Osteoblast (primary cell): Measurements from ENCODE around the gene NINJ1. TPM values are rescaled to one million over a fixed set of nuclear protein-coding genes. Genes with fewer than 3 reads are reported as not detected.
A peak's percentile ranks its signal among the peaks of the same experiment; 100 is the strongest.

Source experiments
- DNase-seq: peaks from one replicate; pipeline ENCODE4 v3.0.0; 2011; ENCODE audit warnings: low spot score, mixed read lengths; ENCODE audit not compliant: insufficient read length; ENCODE audit errors: missing footprints
- H2AFZ ChIP-seq: 2 replicates; pipeline ENCODE4 v1.6.0; 2011; ENCODE audit warnings: mild to moderate bottlenecking, low read length
- H3K27ac ChIP-seq: 2 replicates; pipeline ENCODE4 v1.5.1; 2011; ENCODE audit warnings: mild to moderate bottlenecking, low read depth, low read length, moderate library complexity
- H3K27me3 ChIP-seq: 2 replicates; pipeline ENCODE4 v1.6.0; 2012; ENCODE audit warnings: mild to moderate bottlenecking, control low read depth, inconsistent platforms, low read length, moderate library complexity; ENCODE audit not compliant: insufficient read depth
- H3K36me3 ChIP-seq: 2 replicates; pipeline ENCODE4 v1.5.1; 2011; ENCODE audit warnings: mild to moderate bottlenecking, low read length, control low read depth, moderate library complexity; ENCODE audit not compliant: insufficient read depth
- H3K4me1 ChIP-seq: 2 replicates; pipeline ENCODE4 v1.5.1; 2011; ENCODE audit warnings: mild to moderate bottlenecking, low read length, control low read depth, moderate library complexity; ENCODE audit not compliant: insufficient read depth
- H3K4me2 ChIP-seq: 2 replicates; pipeline ENCODE4 v1.6.0; 2011; ENCODE audit warnings: mild to moderate bottlenecking, low read length; ENCODE audit not compliant: insufficient read depth
- H3K4me3 ChIP-seq: fragments of 200-600 bp; sonication (generic); 3 replicates; pipeline ENCODE4 v1.5.1; 2012; ENCODE audit warnings: mild to moderate bottlenecking, low read length, inconsistent platforms; ENCODE audit not compliant: insufficient read depth
- H3K79me2 ChIP-seq: 2 replicates; pipeline ENCODE4 v1.6.0; 2012; ENCODE audit warnings: mild to moderate bottlenecking, low read length, control low read depth, inconsistent platforms; ENCODE audit not compliant: insufficient read depth
- H3K9me3 ChIP-seq: 2 replicates; pipeline ENCODE4 v1.5.1; 2011; ENCODE audit warnings: low read depth, low read length, control low read depth
- H4K20me1 ChIP-seq: 2 replicates; pipeline ENCODE4 v1.6.0; 2012; ENCODE audit warnings: mild to moderate bottlenecking, low read length, control low read depth; ENCODE audit not compliant: insufficient read depth
- total RNA-seq: library from RNA; depleted of rRNA; stranded (reverse); fragments of >200 nt; gene quantifications from 2 replicates; pipeline ENCODE4 v1.2.3, GENCODE V29; 2012
- TF ChIP-seq, protein P1 (sequence below): IDR thresholded peaks from 2 replicates; pipeline ENCODE4 v1.5.1; 2011; ENCODE audit warnings: mild to moderate bottlenecking, low read depth, low read length, moderate library complexity; ENCODE audit errors: extremely low read depth

Gene NINJ1
- total RNA-seq, 1 donor, result 34.7 TPM

DNA sequence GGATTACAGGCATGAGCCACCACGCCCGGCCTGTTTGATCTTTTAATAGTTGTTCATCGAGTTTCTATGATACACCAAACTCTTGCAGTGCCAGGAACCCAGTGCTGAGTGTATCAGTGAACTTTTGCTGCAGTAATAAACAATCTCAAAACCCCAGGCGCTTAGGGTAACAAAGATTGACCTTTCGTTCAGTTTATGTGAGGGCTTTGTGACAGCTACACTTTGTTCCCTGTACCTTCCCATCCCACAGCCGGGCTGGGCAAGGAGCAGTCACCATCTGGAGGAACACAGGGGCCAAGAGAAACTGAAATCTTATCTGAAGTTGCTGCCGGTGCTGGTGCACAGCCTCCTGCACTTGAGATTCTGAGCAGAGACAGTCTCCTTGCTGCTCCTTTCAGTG lies 32.6 kb upstream of the NINJ1 start:
- Histone ChIP-seq H4K20me1 (no peaks in the 10 kb centered on the region), H3K27me3 (peaks cover 2% of the 10 kb centered on the region), H2AFZ (no peak overlapping the region), H3K79me2 (no peaks in the 10 kb centered on the region), H3K4me1 (no peaks in the 10 kb centered on the region), H3K4me2 (no peak overlapping the region), H3K4me3 (no peak overlapping the region), H3K9me3 (no peaks in the 10 kb centered on the region), H3K36me3 (no peaks in the 10 kb centered on the region), H3K27ac (no peak overlapping the region)
- TF ChIP-seq, protein P1, sequence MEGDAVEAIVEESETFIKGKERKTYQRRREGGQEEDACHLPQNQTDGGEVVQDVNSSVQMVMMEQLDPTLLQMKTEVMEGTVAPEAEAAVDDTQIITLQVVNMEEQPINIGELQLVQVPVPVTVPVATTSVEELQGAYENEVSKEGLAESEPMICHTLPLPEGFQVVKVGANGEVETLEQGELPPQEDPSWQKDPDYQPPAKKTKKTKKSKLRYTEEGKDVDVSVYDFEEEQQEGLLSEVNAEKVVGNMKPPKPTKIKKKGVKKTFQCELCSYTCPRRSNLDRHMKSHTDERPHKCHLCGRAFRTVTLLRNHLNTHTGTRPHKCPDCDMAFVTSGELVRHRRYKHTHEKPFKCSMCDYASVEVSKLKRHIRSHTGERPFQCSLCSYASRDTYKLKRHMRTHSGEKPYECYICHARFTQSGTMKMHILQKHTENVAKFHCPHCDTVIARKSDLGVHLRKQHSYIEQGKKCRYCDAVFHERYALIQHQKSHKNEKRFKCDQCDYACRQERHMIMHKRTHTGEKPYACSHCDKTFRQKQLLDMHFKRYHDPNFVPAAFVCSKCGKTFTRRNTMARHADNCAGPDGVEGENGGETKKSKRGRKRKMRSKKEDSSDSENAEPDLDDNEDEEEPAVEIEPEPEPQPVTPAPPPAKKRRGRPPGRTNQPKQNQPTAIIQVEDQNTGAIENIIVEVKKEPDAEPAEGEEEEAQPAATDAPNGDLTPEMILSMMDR, result no peak
- no peak for DNase-seq

DNA sequence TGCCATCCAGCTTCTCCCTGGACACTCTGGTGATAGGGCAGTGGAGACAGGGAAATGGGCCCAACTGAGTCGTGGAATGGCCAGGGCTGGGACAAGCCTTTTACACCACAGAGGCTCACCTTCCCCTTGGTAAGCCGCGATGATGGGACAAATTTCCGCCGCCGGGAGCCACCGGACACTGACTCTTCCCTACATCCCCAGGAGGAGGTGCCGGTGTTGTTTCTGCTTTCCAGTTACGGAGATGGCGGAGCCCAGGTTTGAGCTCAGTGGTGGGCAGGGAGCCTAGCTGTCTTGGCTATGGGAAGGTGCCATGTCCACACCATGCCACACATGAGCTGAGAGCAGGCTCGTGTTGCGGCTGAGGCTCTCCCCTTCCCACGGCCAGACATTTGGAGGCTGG lies 30.0 kb upstream of the NINJ1 start:
- peaks cover 2% of the 10 kb centered on the region for H3K27me3 ChIP-seq
- H3K4me2 ChIP-seq, result no peak overlapping the region
- no peaks in the 10 kb centered on the region for H4K20me1 ChIP-seq
- peak; percentile 29 for DNase-seq
- H3K9me3 ChIP-seq, result no peaks in the 10 kb centered on the region
- TF ChIP-seq, protein P1, result no peak
- H2AFZ ChIP-seq, result no peak overlapping the region
- no peak overlapping the region for H3K27ac ChIP-seq
- H3K79me2 ChIP-seq, result no peaks in the 10 kb centered on the region
- H3K4me1 ChIP-seq, result peaks cover 5% of the 10 kb centered on the region
- no peak overlapping the region for H3K4me3 ChIP-seq
- no peaks in the 10 kb centered on the region for H3K36me3 ChIP-seq

DNA sequence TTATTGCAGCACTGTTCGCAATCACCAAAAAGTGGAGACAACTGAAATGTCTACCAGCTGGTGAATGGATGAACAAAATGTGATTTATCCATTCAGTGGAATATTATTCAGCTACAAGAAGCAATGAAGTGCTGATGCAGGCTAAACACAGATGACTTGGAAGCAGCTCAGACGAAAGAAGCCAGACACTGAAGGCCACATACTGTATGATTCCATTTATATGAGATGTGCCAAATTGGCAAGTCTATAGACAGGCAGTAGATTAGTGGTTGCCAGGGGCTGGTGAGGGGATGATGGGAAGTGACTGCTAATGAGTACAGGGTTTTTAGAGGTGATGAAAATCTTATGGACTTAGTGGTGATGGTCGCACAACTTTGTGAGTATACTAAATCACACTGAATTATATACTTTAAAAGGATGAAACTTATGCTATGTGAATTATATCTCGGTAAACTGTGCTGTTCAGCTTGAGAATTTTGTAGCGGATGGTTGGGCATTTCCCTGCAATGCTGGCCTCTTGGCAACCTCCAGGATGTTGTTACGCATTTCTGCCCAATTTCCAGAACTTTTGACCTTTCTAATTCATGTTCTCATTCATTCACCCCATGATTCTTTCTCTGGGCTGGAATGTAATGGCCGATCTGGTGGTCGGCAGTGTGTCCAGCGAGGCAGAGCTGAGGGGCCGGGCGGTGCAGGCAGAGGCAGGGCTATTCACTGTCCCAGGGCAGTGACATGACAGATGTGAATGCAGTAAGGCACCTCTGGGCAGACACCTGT lies 27.9 kb upstream of the NINJ1 start:
- Histone ChIP-seq H2AFZ (no peak overlapping the region), H3K27me3 (no peaks in the 10 kb centered on the region), H4K20me1 (no peaks in the 10 kb centered on the region), H3K4me3 (no peak overlapping the region), H3K79me2 (no peaks in the 10 kb centered on the region), H3K9me3 (no peaks in the 10 kb centered on the region), H3K4me1 (peaks cover 5% of the 10 kb centered on the region), H3K4me2 (no peak overlapping the region), H3K36me3 (no peaks in the 10 kb centered on the region), H3K27ac (no peak overlapping the region)
- DNase-seq, result peak; percentile 56
- TF ChIP-seq, protein P1, result no peak

DNA sequence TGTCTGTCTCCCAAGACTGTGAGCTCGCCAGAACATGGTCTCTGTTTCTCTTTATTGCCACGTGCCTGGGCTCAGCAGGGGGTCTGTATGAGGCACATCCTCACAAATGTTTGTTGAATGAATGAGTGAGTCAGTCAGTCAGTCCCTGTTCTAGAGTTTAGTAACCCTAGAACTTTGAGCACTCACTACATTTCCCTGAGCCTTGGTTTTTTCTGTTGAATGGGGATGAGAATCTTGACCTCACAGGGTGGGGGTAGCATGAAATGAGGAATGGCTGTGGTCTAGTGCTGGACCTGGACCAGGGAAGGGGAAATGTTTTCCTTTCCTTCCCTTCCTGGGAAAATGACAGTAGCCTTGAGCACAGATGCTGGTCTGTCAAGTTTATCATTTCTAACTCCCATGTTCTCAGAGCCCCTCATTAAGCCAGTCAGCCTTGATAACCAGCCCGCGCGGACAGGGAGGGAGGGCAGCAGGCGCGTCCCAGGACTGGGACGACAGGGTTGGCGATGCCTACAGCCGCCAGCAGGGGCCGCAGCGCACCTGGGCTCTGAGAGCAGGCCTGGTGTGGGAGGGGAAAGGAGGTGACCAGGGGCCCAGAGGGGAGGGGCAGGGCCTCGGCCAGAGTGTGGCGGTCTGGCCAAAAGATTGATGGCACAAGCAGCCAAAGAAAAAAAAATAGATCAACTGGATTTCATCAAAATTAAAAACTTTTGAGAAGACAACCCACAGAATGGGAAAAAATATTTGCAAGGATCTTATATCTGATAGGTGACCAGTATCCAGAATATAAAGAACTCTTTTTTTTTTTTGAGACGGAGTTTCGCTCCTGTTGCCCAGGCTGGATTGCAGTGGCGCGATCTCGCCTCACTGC lies 25.8 kb upstream of the NINJ1 start:
- no peak overlapping the region for H3K4me3 ChIP-seq
- TF ChIP-seq, protein P1, result peak; percentile 90
- H3K4me2 ChIP-seq, result peak overlapping the region; percentile 7
- no peak overlapping the region for H3K27ac ChIP-seq
- no peak overlapping the region for H2AFZ ChIP-seq
- H3K4me1 ChIP-seq, result peaks cover 5% of the 10 kb centered on the region
- no peaks in the 10 kb centered on the region for H3K36me3 ChIP-seq
- H3K27me3 ChIP-seq, result no peaks in the 10 kb centered on the region
- H3K9me3 ChIP-seq, result no peaks in the 10 kb centered on the region
- H4K20me1 ChIP-seq, result no peaks in the 10 kb centered on the region
- peak; percentile 98 for DNase-seq
- H3K79me2 ChIP-seq, result no peaks in the 10 kb centered on the region
